HepG2 (cell line): ENCODE data around the gene EGFR. TPM values are rescaled to one million over a fixed set of nuclear protein-coding genes. Genes with fewer than 3 reads are reported as not detected.

Source experiments
- ATAC-seq: fragments of 200-7000 bp; cut with Tn5 transposase; 3 replicates; pipeline ENCODE4 v1.9.1; 2020; ENCODE audit warnings: mild to moderate bottlenecking, moderate library complexity
- BruUV-seq: library from RNA; stranded (reverse); fragments of 400-500 nt; replicated peaks from 2 replicates; lab custom pipeline; 2021; lab: Mats Ljungman, UMichigan
- CTCF ChIA-PET: fragments of 300-600 bp; formaldehyde crosslinking; extraction: SDS; loops from one replicate; lab custom pipeline; 2021; ENCODE audit warnings: low total read pairs, inconsistent platforms, low intra/inter-chr PET ratio; lab: Yijun Ruan, JAX
- POLR2A ChIA-PET: fragments of 350-600 bp; sonication (Branson Sonifier 250); formaldehyde crosslinking; loops from one replicate; lab custom pipeline; 2020; ENCODE audit warnings: antibody characterized with exemption, inconsistent platforms; lab: Yijun Ruan, JAX
- DNase-seq: peaks from one replicate; pipeline ENCODE4 v3.0.0-alpha.2; 2015; ENCODE audit warnings: low spot score
- FAIRE-seq: peaks from 3 replicates; lab custom pipeline; 2011; peaks lifted over from hg19 to GRCh38; lab: Jason Lieb, UNC
- H2AFZ ChIP-seq: one replicate; pipeline ENCODE4 v1.6.1; 2011; ENCODE audit warnings: low read length, inconsistent platforms
- H3K27ac ChIP-seq: fragments of 300-600 bp; 3 replicates; pipeline ENCODE4 v1.8.0; 2011; ENCODE audit warnings: mixed run types, mild to moderate bottlenecking, mixed read lengths, low read length, inconsistent platforms; ENCODE audit not compliant: insufficient read depth; ENCODE audit errors: extremely low read length
- H3K27me3 ChIP-seq, 2 experiments: fragments of 200-600 bp in 1 of 2; 2 replicates in 1 of 2; 3 replicates in 1 of 2; pipeline versions ENCODE4 v1.6.0 to v1.8.0; 2011; ENCODE audit warnings: low read length in 2 of 2, mild to moderate bottlenecking in 2 of 2, moderate library complexity in 2 of 2, inconsistent platforms in 1 of 2; ENCODE audit not compliant: insufficient read depth in 2 of 2, control insufficient read depth in 1 of 2
- H3K36me3 ChIP-seq, 2 experiments: fragments of 200-600 bp in 1 of 2; replicated peaks in 1 of 2; 2 replicates in 1 of 2; 3 replicates in 1 of 2; pipeline versions ENCODE4 v1.5.1 to v1.8.0; 2011; ENCODE audit warnings: low read length in 2 of 2, inconsistent platforms in 1 of 2; ENCODE audit not compliant: insufficient read depth in 2 of 2, control insufficient read depth in 1 of 2
- H3K4me1 ChIP-seq: 2 replicates; pipeline ENCODE4 v1.5.1; 2012; ENCODE audit warnings: low read length, inconsistent platforms; ENCODE audit not compliant: insufficient read depth
- H3K4me2 ChIP-seq: 2 replicates; pipeline ENCODE4 v1.6.0; 2011; ENCODE audit warnings: low read depth, low read length, inconsistent platforms
- H3K4me3 ChIP-seq, 3 experiments: fragments of 200-600 bp in 1 of 3; sonication (generic), shearing (Covaris generic) in 1 of 3; replicated peaks in 1 of 3; 2 replicates each; pipeline ENCODE4 v1.5.1; 2011 to 2016; ENCODE audit warnings: low read length in 3 of 3, inconsistent platforms in 2 of 3, low read depth in 2 of 3, mild to moderate bottlenecking in 2 of 3, control low read depth in 1 of 3, mixed read lengths in 1 of 3; ENCODE audit not compliant: insufficient read depth in 1 of 3
- H3K79me2 ChIP-seq: one replicate; pipeline ENCODE4 v1.6.1; 2011; ENCODE audit warnings: low read length, inconsistent platforms; ENCODE audit not compliant: insufficient read depth
- H3K9ac ChIP-seq: 2 replicates; pipeline ENCODE4 v1.6.0; 2011; ENCODE audit warnings: mild to moderate bottlenecking, low read depth, low read length, inconsistent platforms; ENCODE audit not compliant: insufficient read depth
- H3K9me3 ChIP-seq: 2 replicates; pipeline ENCODE4 v1.5.1; 2012; ENCODE audit warnings: mild to moderate bottlenecking, low read length
- H4K20me1 ChIP-seq: 2 replicates; pipeline ENCODE4 v1.6.0; 2011; ENCODE audit warnings: inconsistent platforms, mild to moderate bottlenecking, low read length, moderate library complexity; ENCODE audit not compliant: insufficient read depth
- BATF2 ChIP-seq: sonication (generic); formaldehyde crosslinking; IDR thresholded peaks from 2 replicates; pipeline ENCODE4 v1.8.0; 2022; ENCODE audit warnings: mild to moderate bottlenecking, missing genetic modification reagents, moderate library complexity
- CREBL2 ChIP-seq: sonication (generic); formaldehyde crosslinking; IDR thresholded peaks from 2 replicates; pipeline ENCODE4 v1.8.1; 2023; ENCODE audit warnings: missing genetic modification reagents, mild to moderate bottlenecking, borderline replicate concordance
- DRAP1 ChIP-seq: IDR thresholded peaks from 2 replicates; pipeline ENCODE4 v1.6.1; 2016; ENCODE audit warnings: missing genetic modification reagents, missing compliant biosample characterization
- MAFF ChIP-seq: IDR thresholded peaks from 2 replicates; pipeline ENCODE4 v1.6.1; 2011; ENCODE audit warnings: low read depth, low read length, improper control_type of control experiment
- MAFK ChIP-seq, 2 experiments: IDR thresholded peaks in 1 of 2; conservative IDR thresholded peaks in 1 of 2; 2 replicates each; pipeline ENCODE4 v1.6.1; 2011; ENCODE audit warnings: improper control_type of control experiment in 2 of 2, low read length in 2 of 2
- MEIS1 ChIP-seq: sonication (generic); formaldehyde crosslinking; IDR thresholded peaks from 2 replicates; pipeline ENCODE4 v1.9.0; 2021; ENCODE audit warnings: mild to moderate bottlenecking, missing genetic modification reagents, moderate library complexity, borderline replicate concordance
- NR1H2 ChIP-seq: sonication (generic); formaldehyde crosslinking; IDR thresholded peaks from 2 replicates; pipeline ENCODE4 v1.8.1; 2022; ENCODE audit warnings: low read depth, missing genetic modification reagents, borderline replicate concordance
- NR2F6 ChIP-seq, 2 experiments: IDR thresholded peaks; 2 replicates each; pipeline ENCODE4 v1.6.1; 2016; ENCODE audit warnings: antibody characterized with exemption in 1 of 2, mild to moderate bottlenecking in 1 of 2
- SIN3B ChIP-seq: fragments of 150-350 bp; IDR thresholded peaks from 2 replicates; pipeline ENCODE4 v1.6.1; 2014; ENCODE audit warnings: low read length
- SOX13 ChIP-seq, 3 experiments: fragments of 450-650 bp in 1 of 3; sonication (generic) in 1 of 3; formaldehyde crosslinking in 1 of 3; IDR thresholded peaks in 2 of 3; conservative IDR thresholded peaks in 1 of 3; 2 replicates each; pipeline versions ENCODE4 v1.5.0 to v1.6.1; 2016 to 2020; ENCODE audit warnings: antibody characterized with exemption in 1 of 3, mild to moderate bottlenecking in 1 of 3, missing compliant biosample characterization in 1 of 3, missing genetic modification reagents in 1 of 3, moderate library complexity in 1 of 3
- TGIF2 ChIP-seq: IDR thresholded peaks from 2 replicates; pipeline ENCODE4 v1.6.1; 2016; ENCODE audit warnings: control low read depth, missing compliant biosample characterization
- ZNF674 ChIP-seq: sonication (generic); formaldehyde crosslinking; IDR thresholded peaks from 2 replicates; pipeline ENCODE4 v1.5.0; 2020; ENCODE audit warnings: low read depth, mild to moderate bottlenecking, missing genetic modification reagents
- ZNF687 ChIP-seq: sonication (generic); formaldehyde crosslinking; IDR thresholded peaks from 2 replicates; pipeline ENCODE4 v1.5.1; 2020; ENCODE audit warnings: mild to moderate bottlenecking, missing genetic modification reagents, moderate library complexity
- WGBS: methylation state at CpG from one replicate; pipeline ENCODE4 v1.1.6; 2017; ENCODE audit warnings: low lambda C conversion rate; 5-methylcytosine and 5-hydroxymethylcytosine counted together
- in situ Hi-C: cut with HindIII; loops from 2 replicates; pipeline ENCODE4 v1.10.0; 2017; ENCODE audit warnings: low pct_unique_long_range_greater_than_20kb; ENCODE audit not compliant: extremely low pct_ligation_motif_present
- intact Hi-C: fragments of 100-400 bp; cut with micrococcal nuclease; formaldehyde crosslinking; loops from one replicate; pipeline ENCODE4 v1.10.0; 2022; ENCODE audit not compliant: unreplicated experiment
- polyA plus RNA-seq, 8 experiments: library from polyadenylated mRNA; depleted of rRNA in 3 of 8; stranded (reverse) in 7 of 8; unstranded in 1 of 8; fragments of >200 nt; fragmentation: Illumina TruSeq in 4 of 8; extraction: Trizol in 4 of 8; gene quantifications; 2 replicates each; pipeline versions ENCODE4 v1.2.1 to v1.2.3, GENCODE V29; 2011 to 2016; ENCODE audit warnings: low read depth in 4 of 8, missing spikeins in 1 of 8, mixed read lengths in 1 of 8; ENCODE audit not compliant: insufficient read depth in 1 of 8
- total RNA-seq, 5 experiments: library from RNA; depleted of rRNA; stranded (reverse); fragments of >200 nt; fragmentation: Illumina TruSeq; extraction: Trizol; gene quantifications; 2 replicates each; pipeline ENCODE4 v1.2.3, GENCODE V29; 2016; ENCODE audit warnings: low read depth in 1 of 5

Gene EGFR
- total and polyA plus RNA-seq, 2 of the 13 experiments (the other 11 are each of a cell fraction or from before 2014, with no cell fraction given): 7.0 to 10.0 TPM

- TF ChIP-seq DRAP1 (CRISPR knock-in tag): 0 out of 2 replicates have a peak, but pooled peaks have one; percentile 23
- peak; percentile 72 for TF ChIP-seq ZNF687 (CRISPR knock-in tag)
- no peak for TF ChIP-seq CREBL2 (CRISPR knock-in tag)
- TF ChIP-seq NR2F6 (IDR thresholded peaks at IDR 0.05): no peak
- peak; percentile 26; the same call in 1 of the 2 replicates for TF ChIP-seq NR2F6 (CRISPR knock-in tag; IDR thresholded peaks at IDR 0.05)
- TF ChIP-seq MAFF: peak; percentile 78
These were observed 67.8 kb downstream of the EGFR start (continued) for GRCh38 chr7:55086413-55087201.

- H3K27me3 ChIP-seq: no peaks in the 10 kb centered on the region
- no peak overlapping the region for H2AFZ ChIP-seq
- no peak overlapping the region for H3K4me3 ChIP-seq
- no peaks in the 10 kb centered on the region for H3K79me2 ChIP-seq
- H3K9ac ChIP-seq: no peak overlapping the region
- ChIA-PET CTCF (no interaction called here), POLR2A (interaction anchor here (1.1 to 1.8 kb wide), 3 partner anchors 8 to 101 kb away, joined by 3 to 6 read pairs (median 4); no protein-coding TSS in a partner anchor)
- no peak for TF ChIP-seq SOX13 (IDR thresholded peaks at IDR 0.05)
- no peak for TF ChIP-seq SOX13 (CRISPR knock-in tag; conservative IDR thresholded peaks at IDR 0.05 in 1 of 2, IDR thresholded peaks at IDR 0.05 in 1 of 2)
- no peak for TF ChIP-seq SIN3B
- TF ChIP-seq MEIS1 (CRISPR knock-in tag): no peak
- TF ChIP-seq MAFF: peak; percentile 56; the same call in 1 of the 2 replicates
- no peak for TF ChIP-seq ZNF674 (CRISPR knock-in tag)
- peak; percentile 47 to 63 for TF ChIP-seq MAFK (conservative IDR thresholded peaks at IDR 0.05 in 1 of 2, IDR thresholded peaks at IDR 0.05 in 1 of 2; ENCODE audit: low read length in 2 of 2)
- no peak for TF ChIP-seq TGIF2
- no peak for TF ChIP-seq NR1H2 (CRISPR knock-in tag)
- no peak for TF ChIP-seq BATF2 (CRISPR knock-in tag)
- H3K4me2 ChIP-seq: no peak overlapping the region
- in situ Hi-C loops: no loop called here
- ATAC-seq (no peak), DNase-seq (no peak), FAIRE-seq (no peak)
- no TSS peak for BruUV-seq
- no peaks in the 10 kb centered on the region for H3K9me3 ChIP-seq
- H3K36me3 ChIP-seq: no peaks in the 10 kb centered on the region
- no peaks in the 10 kb centered on the region for H4K20me1 ChIP-seq
- no peak overlapping the region for H3K27ac ChIP-seq
- WGBS: 93% methylated on average over 5 of the region's 5 CpGs
- peaks cover 80% of the 10 kb centered on the region for H3K4me1 ChIP-seq
- intact Hi-C loops: no loop called here
These were observed 68.7 kb downstream of the EGFR start for GRCh38 chr7:55087521-55087961.
